HG02970 (cell line): ENCODE data around the gene BRAT1.
"Not testable (repeated sequence)": the region's sequence is repeated elsewhere in the genome, so short reads cannot be mapped to it uniquely, and the experiment has no call there.

Experiments used
- ATAC-seq: cut with Tn5 transposase; IDR thresholded peaks from one replicate; pipeline ENCODE4 v1.9.1; 2021; ENCODE audit warnings: mild to moderate bottlenecking, moderate library complexity, moderate number of reproducible peaks; ENCODE audit not compliant: unreplicated experiment, low FRiP score

The BRAT1 gene

GRCh38 chr7:2540133-2540532, 15.2 kb downstream of the BRAT1 start:
- no peak for ATAC-seq

- ATAC-seq, result no peak
Measured at GRCh38 chr7:2539031-2539911, 16.1 kb downstream of the BRAT1 start.

- ATAC-seq, result no peak
Measured at GRCh38 chr7:2537981-2538851, 17.1 kb downstream of the BRAT1 start.

GRCh38 chr7:2535872-2536627, 19.3 kb downstream of the BRAT1 start:
- not testable (repeated sequence) for ATAC-seq

- ATAC-seq, result not testable (repeated sequence)
Measured at GRCh38 chr7:2534214-2534613, 21.1 kb downstream of the BRAT1 start.

GRCh38 chr7:2533566-2533965, 21.8 kb downstream of the BRAT1 start:
- ATAC-seq, result not testable (repeated sequence)

- ATAC-seq, result not testable (repeated sequence)
Measured at GRCh38 chr7:2532816-2533215, 22.5 kb downstream of the BRAT1 start.

GRCh38 chr7:2532199-2532772, 23.0 kb downstream of the BRAT1 start:
- ATAC-seq, result not testable (repeated sequence)

- not testable (repeated sequence) for ATAC-seq
Measured at GRCh38 chr7:2531796-2532110, 23.6 kb downstream of the BRAT1 start.

GRCh38 chr7:2530994-2531795, 24.1 kb downstream of the BRAT1 start:
- not testable (repeated sequence) for ATAC-seq

- no peak for ATAC-seq
Measured at GRCh38 chr7:2530071-2530987, 25.0 kb downstream of the BRAT1 start.

- ATAC-seq, result no peak
Measured at GRCh38 chr7:2529161-2530070, 25.9 kb downstream of the BRAT1 start.

GRCh38 chr7:2528481-2529095, 26.7 kb downstream of the BRAT1 start:
- no peak for ATAC-seq

- ATAC-seq, result no peak
Measured at GRCh38 chr7:2527505-2528467, 27.5 kb downstream of the BRAT1 start.

- ATAC-seq, result no peak
Measured at GRCh38 chr7:2526659-2527504, 28.4 kb downstream of the BRAT1 start.
